ENCODE measurements around the gene PRR5L. TPM values are rescaled to one million over a fixed set of nuclear protein-coding genes. Genes with fewer than 3 reads are reported as not detected.

The PRR5L gene
- polyA plus RNA-seq, 1 donor (not counting 4 experiments of a cell fraction or from before 2014, with no cell fraction given) = 20.1 TPM

DNA sequence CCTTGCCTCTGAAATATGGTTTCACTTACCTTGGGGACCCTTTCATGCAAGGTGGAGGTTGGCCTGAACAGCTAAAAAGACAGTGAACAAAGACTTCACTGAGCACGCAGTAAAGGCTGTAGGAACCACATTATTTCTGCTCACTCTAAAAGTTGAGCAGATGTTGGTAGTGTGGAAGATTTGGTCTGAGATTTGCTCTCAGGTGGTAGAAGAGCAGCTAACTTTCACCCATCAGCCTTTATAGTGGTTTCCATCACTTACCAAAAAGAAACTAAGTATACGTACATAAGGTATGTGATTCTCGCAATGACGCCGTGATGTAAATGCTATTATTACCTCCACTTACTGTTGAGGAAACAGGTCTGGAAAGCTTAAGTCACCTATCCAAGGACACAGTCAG lies 47.3 kb downstream of the PRR5L start:
- FAIRE-seq (no peak), DNase-seq (ENCODE audit: low read depth, low spot score) (no peak)
- Histone ChIP-seq H3K9ac (ENCODE audit: control insufficient read depth, extremely low read depth, insufficient read depth, low read length) (no peak overlapping the region), H4K20me1 (ENCODE audit: control insufficient read depth, extremely low read depth, insufficient read depth, low read length) (no peaks in the 10 kb centered on the region), H3K4me2 (ENCODE audit: control insufficient read depth, extremely low read depth, insufficient read depth, low read depth, low read length) (no peak overlapping the region), H2AFZ (ENCODE audit: control insufficient read depth, low read length) (no peak overlapping the region), H3K79me2 (ENCODE audit: control insufficient read depth, insufficient read depth, low read length) (no peaks in the 10 kb centered on the region), H3K4me1 (ENCODE audit: control insufficient read depth, extremely low read depth, insufficient read depth, low read length) (no peaks in the 10 kb centered on the region), H3K4me3 (ENCODE audit: control insufficient read depth in 2 of 3, extremely low read depth in 1 of 3, insufficient read depth in 2 of 3, low read depth in 1 of 3, low read length in 3 of 3) (no peak overlapping the region), H3K27ac (ENCODE audit: control insufficient read depth, insufficient read depth, low read length) (no peak overlapping the region), H3K9me3 (ENCODE audit: control insufficient read depth, low read depth, low read length) (no peaks in the 10 kb centered on the region), H3K36me3 (ENCODE audit: control insufficient read depth in 2 of 2, extremely low read depth in 1 of 2, insufficient read depth in 2 of 2, low read length in 2 of 2) (no peaks in the 10 kb centered on the region), H3K27me3 (ENCODE audit: control insufficient read depth, extremely low read depth, insufficient read depth, low read length) (no peaks in the 10 kb centered on the region), H3K9me1 (ENCODE audit: control insufficient read depth, extremely low read depth, insufficient read depth, low read length) (no peaks in the 10 kb centered on the region)
- dilution Hi-C loops (cut with MboI; ENCODE audit: extremely low pct_ligation_motif_present, low sequenced_read_pairs) = no loop called here
- no peak for TF ChIP-seq EZH2 (IDR thresholded peaks at IDR 0.05; ENCODE audit: low read length)
- TF ChIP-seq, protein P1, sequence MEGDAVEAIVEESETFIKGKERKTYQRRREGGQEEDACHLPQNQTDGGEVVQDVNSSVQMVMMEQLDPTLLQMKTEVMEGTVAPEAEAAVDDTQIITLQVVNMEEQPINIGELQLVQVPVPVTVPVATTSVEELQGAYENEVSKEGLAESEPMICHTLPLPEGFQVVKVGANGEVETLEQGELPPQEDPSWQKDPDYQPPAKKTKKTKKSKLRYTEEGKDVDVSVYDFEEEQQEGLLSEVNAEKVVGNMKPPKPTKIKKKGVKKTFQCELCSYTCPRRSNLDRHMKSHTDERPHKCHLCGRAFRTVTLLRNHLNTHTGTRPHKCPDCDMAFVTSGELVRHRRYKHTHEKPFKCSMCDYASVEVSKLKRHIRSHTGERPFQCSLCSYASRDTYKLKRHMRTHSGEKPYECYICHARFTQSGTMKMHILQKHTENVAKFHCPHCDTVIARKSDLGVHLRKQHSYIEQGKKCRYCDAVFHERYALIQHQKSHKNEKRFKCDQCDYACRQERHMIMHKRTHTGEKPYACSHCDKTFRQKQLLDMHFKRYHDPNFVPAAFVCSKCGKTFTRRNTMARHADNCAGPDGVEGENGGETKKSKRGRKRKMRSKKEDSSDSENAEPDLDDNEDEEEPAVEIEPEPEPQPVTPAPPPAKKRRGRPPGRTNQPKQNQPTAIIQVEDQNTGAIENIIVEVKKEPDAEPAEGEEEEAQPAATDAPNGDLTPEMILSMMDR (optimal IDR thresholded peaks at IDR 0.05 in 1 of 3, IDR thresholded peaks at IDR 0.05 in 1 of 3, conservative IDR thresholded peaks at IDR 0.05 in 1 of 3; ENCODE audit: extremely low read depth in 1 of 3, insufficient read depth in 2 of 3, low read length in 3 of 3) = no peak

DNA sequence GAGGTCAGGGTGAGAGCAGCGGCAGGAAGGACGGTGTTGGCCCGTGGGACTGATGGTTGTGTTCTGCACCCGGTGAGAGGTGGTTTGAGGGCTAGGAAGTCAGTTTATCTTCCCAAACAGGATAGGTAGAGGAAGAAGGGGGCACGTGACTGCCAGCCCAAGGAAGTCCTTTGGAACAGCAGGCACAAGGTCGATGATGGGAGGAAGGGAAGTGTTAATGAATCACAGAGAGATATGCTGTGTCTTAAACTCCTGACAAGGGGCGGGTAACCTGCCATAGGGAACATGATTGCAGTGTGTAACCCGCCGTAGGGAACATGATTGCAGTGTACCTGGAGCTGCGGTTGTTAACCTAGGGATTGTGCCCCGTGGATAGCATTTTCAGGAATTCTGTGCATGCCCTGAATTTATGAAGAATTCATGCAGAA lies 49.0 kb downstream of the PRR5L start:
- H3K4me3 ChIP-seq (ENCODE audit: control insufficient read depth in 2 of 3, extremely low read depth in 1 of 3, insufficient read depth in 2 of 3, low read depth in 1 of 3, low read length in 3 of 3) = no peak overlapping the region
- no peaks in the 10 kb centered on the region for H3K36me3 ChIP-seq (ENCODE audit: control insufficient read depth in 2 of 2, extremely low read depth in 1 of 2, insufficient read depth in 2 of 2, low read length in 2 of 2)
- no peaks in the 10 kb centered on the region for H3K9me1 ChIP-seq (ENCODE audit: control insufficient read depth, extremely low read depth, insufficient read depth, low read length)
- H4K20me1 ChIP-seq (ENCODE audit: control insufficient read depth, extremely low read depth, insufficient read depth, low read length) = no peaks in the 10 kb centered on the region
- no peaks in the 10 kb centered on the region for H3K9me3 ChIP-seq (ENCODE audit: control insufficient read depth, low read depth, low read length)
- H3K79me2 ChIP-seq (ENCODE audit: control insufficient read depth, insufficient read depth, low read length) = no peaks in the 10 kb centered on the region
- no peak overlapping the region for H3K4me2 ChIP-seq (ENCODE audit: control insufficient read depth, extremely low read depth, insufficient read depth, low read depth, low read length)
- no peaks in the 10 kb centered on the region for H3K27me3 ChIP-seq (ENCODE audit: control insufficient read depth, extremely low read depth, insufficient read depth, low read length)
- dilution Hi-C loops (cut with MboI; ENCODE audit: extremely low pct_ligation_motif_present, low sequenced_read_pairs) = no loop called here
- no peaks in the 10 kb centered on the region for H3K4me1 ChIP-seq (ENCODE audit: control insufficient read depth, extremely low read depth, insufficient read depth, low read length)
- no peak overlapping the region for H2AFZ ChIP-seq (ENCODE audit: control insufficient read depth, low read length)
- H3K9ac ChIP-seq (ENCODE audit: control insufficient read depth, extremely low read depth, insufficient read depth, low read length) = no peak overlapping the region
- H3K27ac ChIP-seq (ENCODE audit: control insufficient read depth, insufficient read depth, low read length) = no peak overlapping the region
- FAIRE-seq (no peak), DNase-seq (ENCODE audit: low read depth, low spot score) (no peak)
- no peak for TF ChIP-seq EZH2 (IDR thresholded peaks at IDR 0.05; ENCODE audit: low read length)
- TF ChIP-seq, protein P1 (optimal IDR thresholded peaks at IDR 0.05 in 1 of 3, IDR thresholded peaks at IDR 0.05 in 1 of 3, conservative IDR thresholded peaks at IDR 0.05 in 1 of 3; ENCODE audit: extremely low read depth in 1 of 3, insufficient read depth in 2 of 3, low read length in 3 of 3) = no peak
